ENCODE data around the gene BEST3.
"Not testable (repeated sequence)": the region's sequence is repeated elsewhere in the genome, so short reads cannot be mapped to it uniquely, and the experiment has no call there.

BEST3 gene

DNA sequence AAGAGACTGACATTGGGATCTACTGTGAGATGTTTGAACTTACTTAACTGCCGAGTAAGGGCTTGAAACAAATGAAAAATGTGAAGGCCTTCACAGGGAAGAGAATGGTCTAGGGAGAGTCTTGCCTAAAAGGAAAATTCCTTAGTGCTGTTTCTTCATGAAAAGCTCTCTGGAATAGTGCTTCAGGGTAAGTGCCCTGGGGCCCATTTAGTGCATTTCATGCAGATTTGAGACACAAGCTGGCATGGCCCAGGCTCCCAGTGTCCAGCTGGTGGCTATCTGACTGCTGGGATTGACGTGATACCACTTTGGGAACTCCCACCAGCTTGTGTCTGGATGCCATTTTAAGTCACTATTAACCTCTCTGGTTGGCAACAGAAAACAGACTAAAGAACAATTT is 26.9 kb downstream of the BEST3 start:
- Mint-ChIP-seq H3K27ac (no peak overlapping the region), H3K4me3 (no peak overlapping the region), H3K36me3 (ENCODE audit: low read depth) (no peaks in the 10 kb centered on the region), H3K9me3 (no peaks in the 10 kb centered on the region), H3K4me1 (ENCODE audit: low read depth) (no peaks in the 10 kb centered on the region), H3K27me3 (no peaks in the 10 kb centered on the region)
- no peak for DNase-seq

DNA sequence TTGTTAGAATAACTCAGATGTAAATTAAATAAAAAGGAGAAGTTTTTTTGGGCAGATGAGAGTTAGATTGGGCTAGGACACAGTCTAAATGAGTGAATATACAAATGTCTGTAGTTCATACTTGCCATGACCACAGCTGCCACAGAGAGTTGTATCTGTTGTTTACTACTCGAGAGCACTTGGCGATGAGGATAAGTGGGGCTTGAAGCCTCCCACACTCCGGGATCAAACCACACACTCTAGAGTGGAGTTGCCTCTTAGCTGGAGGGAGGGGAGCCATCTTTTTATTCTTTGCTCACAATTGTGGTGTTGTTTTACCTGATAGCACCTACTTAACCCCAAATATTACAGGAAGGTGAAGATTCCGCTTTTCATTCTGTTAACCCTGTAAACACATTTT is 27.5 kb downstream of the BEST3 start:
- no peak overlapping the region for H3K27ac Mint-ChIP-seq
- no peaks in the 10 kb centered on the region for H3K4me1 Mint-ChIP-seq (ENCODE audit: low read depth)
- no peak overlapping the region for H3K4me3 Mint-ChIP-seq
- no peaks in the 10 kb centered on the region for H3K27me3 Mint-ChIP-seq
- DNase-seq = no peak
- H3K36me3 Mint-ChIP-seq (ENCODE audit: low read depth) = no peaks in the 10 kb centered on the region
- H3K9me3 Mint-ChIP-seq = no peaks in the 10 kb centered on the region

DNA sequence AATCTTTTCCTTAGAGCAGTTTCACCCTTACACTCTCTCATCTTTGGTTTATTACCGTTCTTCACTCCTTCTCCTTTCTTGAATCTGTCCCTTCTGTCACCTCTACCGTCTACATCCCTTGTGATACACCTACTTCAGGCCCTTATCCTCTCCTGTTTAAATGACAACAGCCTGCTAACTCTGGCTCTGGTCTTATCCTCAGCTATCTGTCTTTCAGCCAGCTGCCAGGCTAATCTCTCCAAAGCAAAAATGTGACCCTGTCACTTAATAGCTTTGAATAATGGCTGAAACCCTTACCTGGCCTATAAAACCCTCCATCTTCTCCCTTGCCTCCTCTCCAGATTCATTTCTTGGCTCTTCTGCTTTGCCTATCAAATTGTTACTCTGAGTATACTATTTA is 32.3 kb downstream of the BEST3 start:
- Mint-ChIP-seq H3K9me3 (no peaks in the 10 kb centered on the region), H3K27ac (no peak overlapping the region), H3K36me3 (ENCODE audit: low read depth) (no peaks in the 10 kb centered on the region), H3K4me1 (ENCODE audit: low read depth) (no peaks in the 10 kb centered on the region), H3K27me3 (peaks cover 11% of the 10 kb centered on the region), H3K4me3 (no peak overlapping the region)
- no peak for DNase-seq

DNA sequence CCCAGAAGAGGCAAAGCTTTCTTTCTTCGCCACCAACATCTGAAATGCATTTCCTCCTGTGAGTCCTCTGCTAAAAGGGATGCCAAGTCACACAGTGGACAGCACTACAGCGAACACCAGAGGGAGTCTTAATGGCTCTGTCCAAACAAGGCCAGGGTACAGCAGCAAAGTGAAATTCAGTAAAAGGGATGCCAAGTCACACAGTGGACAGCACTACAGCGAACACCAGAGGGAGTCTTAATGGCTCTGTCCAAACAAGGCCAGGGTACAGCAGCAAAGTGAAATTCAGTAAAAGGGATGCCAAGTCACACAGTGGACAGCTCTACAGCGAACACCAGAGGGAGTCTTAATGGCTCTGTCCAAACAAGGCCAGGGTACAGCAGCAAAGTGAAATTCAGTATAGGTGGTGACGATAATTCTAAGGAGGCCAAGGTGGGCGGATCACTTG is 34.1 kb downstream of the BEST3 start:
- peaks cover 21% of the 10 kb centered on the region for H3K27me3 Mint-ChIP-seq
- H3K36me3 Mint-ChIP-seq (ENCODE audit: low read depth); DNase-seq; H3K4me1 Mint-ChIP-seq (ENCODE audit: low read depth); H3K9me3 Mint-ChIP-seq; H3K4me3 Mint-ChIP-seq; H3K27ac Mint-ChIP-seq: not testable (repeated sequence)

DNA sequence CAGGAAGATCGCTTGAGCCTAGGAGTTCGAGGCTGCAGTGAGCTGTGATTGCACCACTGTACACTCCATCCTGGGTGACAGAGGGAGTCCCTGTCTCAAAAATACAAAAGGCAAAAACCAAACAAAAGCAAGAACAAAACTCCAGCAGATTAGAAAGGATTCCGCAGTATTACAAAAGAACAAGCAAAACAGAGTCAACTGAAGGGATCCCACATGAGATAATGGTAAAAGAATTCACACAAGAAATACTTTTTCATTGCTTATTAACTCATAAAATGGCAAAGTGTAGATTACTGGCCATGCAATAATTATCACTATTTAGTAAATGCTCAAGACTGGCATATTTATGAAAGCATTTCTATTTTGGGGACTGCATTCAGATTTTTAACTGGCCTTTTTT is 35.4 kb downstream of the BEST3 start:
- Mint-ChIP-seq H3K4me1 (ENCODE audit: low read depth) (no peaks in the 10 kb centered on the region), H3K27ac (no peak overlapping the region), H3K27me3 (peaks cover 25% of the 10 kb centered on the region), H3K36me3 (ENCODE audit: low read depth) (no peaks in the 10 kb centered on the region), H3K4me3 (no peak overlapping the region), H3K9me3 (no peaks in the 10 kb centered on the region)
- no peak for DNase-seq

DNA sequence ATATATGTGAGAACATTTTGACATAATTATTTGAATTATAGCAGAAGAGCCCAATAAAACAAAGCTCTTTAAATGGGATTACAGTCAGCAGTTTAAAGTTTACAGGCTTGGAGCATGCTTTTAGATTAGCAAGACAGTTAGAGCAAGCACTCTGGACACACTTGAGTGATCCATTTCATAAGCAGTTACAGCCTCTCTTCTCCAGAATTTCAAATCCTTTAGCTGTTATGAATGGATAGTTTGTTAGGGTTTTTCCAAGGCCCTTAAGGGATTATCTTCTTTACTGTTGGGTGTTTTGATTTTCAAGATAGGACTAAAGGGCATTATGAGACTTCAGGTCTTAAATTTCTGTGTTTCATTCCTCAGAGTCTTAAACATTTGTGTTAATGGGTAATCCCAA is 36.3 kb downstream of the BEST3 start:
- no peak for DNase-seq
- no peaks in the 10 kb centered on the region for H3K4me1 Mint-ChIP-seq (ENCODE audit: low read depth)
- peaks cover 33% of the 10 kb centered on the region for H3K27me3 Mint-ChIP-seq
- H3K9me3 Mint-ChIP-seq = no peaks in the 10 kb centered on the region
- no peak overlapping the region for H3K4me3 Mint-ChIP-seq
- H3K27ac Mint-ChIP-seq = no peak overlapping the region
- H3K36me3 Mint-ChIP-seq (ENCODE audit: low read depth) = no peaks in the 10 kb centered on the region

DNA sequence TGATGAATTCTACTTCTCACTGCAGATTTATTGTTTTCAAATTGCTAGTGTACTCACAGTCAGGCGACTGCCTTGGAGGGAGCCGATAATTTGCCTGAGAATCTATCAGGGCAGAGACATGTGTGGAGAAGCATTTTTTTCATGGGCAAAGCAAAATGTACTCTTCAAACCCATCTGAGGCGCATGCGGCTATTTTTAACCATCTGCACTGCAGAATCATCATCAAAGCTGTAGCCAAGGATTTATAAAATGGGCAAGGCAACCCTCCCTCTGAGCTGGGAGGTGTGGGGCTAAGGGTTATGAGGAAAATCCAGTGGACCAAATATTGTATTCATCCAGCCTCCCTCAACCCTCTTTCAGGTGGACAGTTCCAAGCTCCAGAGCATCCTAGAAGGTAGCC is 37.7 kb downstream of the BEST3 start:
- no peak for DNase-seq
- H3K4me1 Mint-ChIP-seq (ENCODE audit: low read depth) = no peaks in the 10 kb centered on the region
- H3K9me3 Mint-ChIP-seq = no peaks in the 10 kb centered on the region
- no peak overlapping the region for H3K27ac Mint-ChIP-seq
- H3K27me3 Mint-ChIP-seq = peaks cover 34% of the 10 kb centered on the region
- H3K36me3 Mint-ChIP-seq (ENCODE audit: low read depth) = no peaks in the 10 kb centered on the region
- no peak overlapping the region for H3K4me3 Mint-ChIP-seq

DNA sequence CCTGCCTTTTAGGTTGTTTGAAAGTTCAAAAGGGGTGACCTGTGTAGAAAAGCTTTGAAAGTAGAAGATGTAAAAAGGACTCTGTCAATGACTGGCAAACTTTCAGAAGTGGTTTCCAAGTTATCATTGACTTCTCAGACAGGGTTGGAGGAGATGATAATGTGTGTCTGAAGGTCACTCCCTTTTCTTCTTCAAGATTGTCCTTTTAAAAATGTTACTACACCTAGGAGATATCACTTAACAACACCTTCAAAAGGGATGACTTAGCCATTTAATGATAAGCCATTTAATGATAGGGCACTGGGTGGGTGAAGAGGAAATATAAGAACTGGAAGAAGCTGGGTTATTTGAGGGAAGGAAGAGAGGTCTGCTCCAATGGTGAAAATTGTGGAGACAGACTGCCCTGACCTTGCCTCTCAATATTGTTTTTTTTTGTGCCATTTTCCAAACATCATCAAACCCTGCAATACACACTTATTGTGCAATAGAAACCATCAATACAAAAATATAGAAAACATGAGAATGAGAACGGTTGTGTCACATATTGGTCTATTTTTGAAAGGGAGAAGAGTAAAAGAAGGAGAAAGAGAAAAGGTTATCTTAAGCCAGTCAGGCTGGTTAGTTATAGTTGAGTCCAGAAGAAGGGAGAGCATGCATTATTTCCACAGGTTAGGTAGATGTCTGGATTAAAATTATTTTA is 38.8 kb downstream of the BEST3 start:
- Mint-ChIP-seq H3K36me3 (ENCODE audit: low read depth) (no peaks in the 10 kb centered on the region), H3K27me3 (peaks cover 34% of the 10 kb centered on the region), H3K4me3 (no peak overlapping the region), H3K27ac (no peak overlapping the region), H3K9me3 (no peaks in the 10 kb centered on the region), H3K4me1 (ENCODE audit: low read depth) (no peaks in the 10 kb centered on the region)
- DNase-seq = no peak

DNA sequence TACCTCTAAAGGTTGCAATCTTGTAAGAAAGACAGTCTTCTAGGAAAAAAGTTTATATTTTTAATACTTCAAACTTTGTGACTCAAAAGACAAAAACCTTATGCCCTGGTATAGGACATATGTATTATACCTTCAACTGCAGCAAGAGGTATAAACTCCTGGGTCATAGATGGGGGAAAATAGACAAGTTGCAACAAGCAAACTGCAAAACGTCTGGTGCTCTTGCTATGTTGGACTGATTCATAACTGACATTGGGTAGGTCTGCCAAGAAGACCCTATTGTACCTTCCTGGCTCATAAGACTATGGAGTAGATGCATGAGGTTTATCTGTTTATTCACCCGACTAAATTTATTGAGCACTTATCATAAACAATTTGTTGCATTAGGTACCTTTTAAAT is 40.9 kb downstream of the BEST3 start:
- Mint-ChIP-seq H3K27ac (no peak overlapping the region), H3K36me3 (ENCODE audit: low read depth) (no peaks in the 10 kb centered on the region), H3K27me3 (peaks cover 26% of the 10 kb centered on the region), H3K4me3 (no peak overlapping the region), H3K4me1 (ENCODE audit: low read depth) (no peaks in the 10 kb centered on the region), H3K9me3 (no peaks in the 10 kb centered on the region)
- no peak for DNase-seq

DNA sequence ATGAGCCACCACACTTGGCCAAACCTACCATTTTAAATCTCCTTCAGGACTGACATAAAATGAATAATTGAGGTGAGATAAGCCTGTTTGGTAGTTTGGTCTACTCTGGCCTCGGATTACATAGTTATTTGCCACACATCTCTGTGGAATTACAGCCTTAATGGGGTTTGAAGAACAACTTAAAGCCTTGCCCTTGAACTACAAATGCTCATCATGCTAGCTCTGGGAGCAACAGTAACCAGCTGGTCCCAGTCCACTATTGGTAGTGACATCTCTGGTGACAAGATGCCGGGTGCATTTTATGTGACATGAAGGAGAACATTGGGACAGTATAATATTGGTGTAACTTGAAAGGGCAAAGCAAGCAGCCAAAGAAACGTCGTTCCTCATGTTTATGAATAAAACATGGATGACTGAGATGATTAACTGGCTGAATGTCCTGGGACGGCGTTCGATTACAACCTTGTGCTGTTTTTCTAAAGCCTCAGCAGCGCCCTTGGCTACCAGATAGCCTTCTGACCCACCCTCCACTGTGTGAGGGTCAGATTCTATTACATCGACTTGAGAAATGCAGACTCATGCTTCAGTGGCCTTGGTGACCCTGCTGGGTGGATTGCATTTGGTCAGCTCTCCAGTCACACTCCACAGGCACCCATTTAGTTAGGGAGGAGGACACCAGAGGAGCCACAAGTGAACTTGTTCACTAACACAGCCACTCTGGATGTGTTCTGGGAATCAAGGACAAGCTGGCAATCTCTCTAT is 41.5 kb downstream of the BEST3 start:
- Mint-ChIP-seq H3K36me3 (ENCODE audit: low read depth) (no peaks in the 10 kb centered on the region), H3K4me1 (ENCODE audit: low read depth) (no peaks in the 10 kb centered on the region), H3K9me3 (no peaks in the 10 kb centered on the region), H3K4me3 (no peak overlapping the region), H3K27ac (no peak overlapping the region), H3K27me3 (peaks cover 23% of the 10 kb centered on the region)
- no peak for DNase-seq

DNA sequence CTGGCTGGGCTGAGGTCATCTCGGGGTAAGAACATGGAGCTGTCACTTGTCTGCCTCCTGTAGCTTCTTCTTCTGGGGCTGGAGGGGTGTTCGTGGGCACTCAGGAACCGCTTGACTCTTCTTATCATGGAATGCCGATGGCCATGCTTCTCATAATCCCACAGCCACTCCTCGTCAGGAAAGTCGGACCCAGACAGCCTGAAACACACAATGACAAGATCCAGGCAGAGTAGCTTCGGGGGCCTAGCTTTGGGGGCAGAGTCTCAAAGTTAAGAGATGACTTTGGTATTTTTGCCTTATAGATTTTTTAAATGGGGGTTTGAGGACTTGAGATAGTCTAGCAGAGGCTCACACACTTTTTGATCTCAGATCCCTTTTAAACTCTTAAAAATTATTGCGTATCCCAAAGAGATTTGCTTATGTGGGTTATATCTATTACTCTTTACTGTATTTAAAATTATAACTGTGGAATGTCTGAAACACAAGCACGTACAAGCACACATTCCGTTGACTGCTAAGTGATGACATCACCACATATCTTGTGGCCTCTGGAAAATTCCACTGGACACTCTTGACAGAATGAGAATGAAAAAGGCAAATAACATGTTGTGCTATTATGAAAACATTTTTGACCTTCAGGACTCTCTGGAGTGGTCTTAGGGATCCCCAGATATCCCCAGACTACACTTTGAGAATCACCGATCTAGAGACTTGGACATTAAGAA is 43.3 kb downstream of the BEST3 start:
- Mint-ChIP-seq H3K4me3 (no peak overlapping the region), H3K36me3 (ENCODE audit: low read depth) (no peaks in the 10 kb centered on the region), H3K4me1 (ENCODE audit: low read depth) (no peaks in the 10 kb centered on the region), H3K27ac (no peak overlapping the region), H3K9me3 (no peaks in the 10 kb centered on the region), H3K27me3 (peaks cover 19% of the 10 kb centered on the region)
- DNase-seq = no peak

DNA sequence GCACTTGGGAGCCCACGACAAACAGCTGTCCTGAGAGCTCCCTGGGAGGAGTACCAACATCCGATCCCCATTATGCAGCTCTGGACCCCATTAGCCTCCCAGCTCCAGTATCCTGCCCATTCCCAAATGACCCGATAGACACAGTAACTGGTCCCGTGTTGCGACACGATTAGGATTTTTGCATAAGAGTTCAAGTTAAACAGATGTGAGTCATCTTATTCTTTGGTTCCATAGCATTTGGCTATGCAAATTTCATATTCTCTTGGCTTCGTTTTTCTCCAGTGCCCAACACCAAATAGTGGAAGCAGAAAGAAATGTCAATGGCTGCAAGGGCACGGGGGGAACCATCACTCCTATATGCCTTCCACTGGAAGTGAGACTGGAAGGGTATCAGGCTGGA is 45.4 kb downstream of the BEST3 start:
- DNase-seq = no peak
- Mint-ChIP-seq H3K27me3 (peaks cover 9% of the 10 kb centered on the region), H3K4me3 (no peak overlapping the region), H3K36me3 (ENCODE audit: low read depth) (no peaks in the 10 kb centered on the region), H3K27ac (no peak overlapping the region), H3K9me3 (no peaks in the 10 kb centered on the region), H3K4me1 (ENCODE audit: low read depth) (no peaks in the 10 kb centered on the region)

DNA sequence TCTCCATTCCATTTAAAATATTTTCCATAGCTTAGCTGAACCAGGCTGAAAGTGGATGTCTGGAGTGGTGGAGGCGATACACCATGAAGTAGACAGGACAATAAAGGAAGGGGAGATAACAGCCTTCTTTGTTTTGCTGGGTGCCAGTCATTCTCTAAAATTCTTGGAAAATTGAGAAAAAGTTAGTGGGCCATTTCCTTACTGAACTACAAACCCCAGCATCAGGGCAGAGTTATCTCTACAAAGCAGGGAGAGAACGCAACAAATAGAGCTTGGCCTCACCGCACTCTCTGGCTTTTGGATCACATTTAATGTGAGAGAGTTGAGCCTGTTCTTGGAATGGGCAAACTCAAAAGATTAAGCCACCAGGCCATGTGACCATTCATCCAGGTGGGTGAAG is 47.2 kb downstream of the BEST3 start:
- no peaks in the 10 kb centered on the region for H3K36me3 Mint-ChIP-seq (ENCODE audit: low read depth)
- no peak overlapping the region for H3K27ac Mint-ChIP-seq
- DNase-seq = no peak
- H3K4me3 Mint-ChIP-seq = no peak overlapping the region
- no peaks in the 10 kb centered on the region for H3K4me1 Mint-ChIP-seq (ENCODE audit: low read depth)
- no peaks in the 10 kb centered on the region for H3K9me3 Mint-ChIP-seq
- H3K27me3 Mint-ChIP-seq = peaks cover 15% of the 10 kb centered on the region

DNA sequence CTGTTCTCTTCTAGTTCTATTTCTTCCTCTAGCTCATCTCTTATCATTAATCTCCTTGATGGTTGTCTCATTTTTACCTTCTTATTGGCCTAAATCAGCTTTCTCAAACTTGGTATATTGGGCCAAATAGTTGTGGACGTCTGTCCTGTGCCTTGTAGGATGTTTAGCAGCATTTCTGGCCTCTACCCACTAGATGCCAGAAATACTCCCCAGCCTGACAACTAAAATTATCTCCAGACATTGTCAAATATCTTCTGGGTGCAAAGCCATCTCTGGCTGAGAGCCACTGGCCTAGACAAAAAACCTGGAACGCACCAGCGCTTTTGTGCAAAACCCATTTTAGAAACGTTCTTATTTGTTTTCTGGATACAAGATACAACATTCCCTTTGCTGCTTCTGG is 49.6 kb downstream of the BEST3 start:
- Mint-ChIP-seq H3K27me3 (peaks cover 15% of the 10 kb centered on the region), H3K36me3 (ENCODE audit: low read depth) (no peaks in the 10 kb centered on the region), H3K4me3 (no peak overlapping the region), H3K27ac (no peak overlapping the region), H3K4me1 (ENCODE audit: low read depth) (no peaks in the 10 kb centered on the region), H3K9me3 (no peaks in the 10 kb centered on the region)
- no peak for DNase-seq

DNA sequence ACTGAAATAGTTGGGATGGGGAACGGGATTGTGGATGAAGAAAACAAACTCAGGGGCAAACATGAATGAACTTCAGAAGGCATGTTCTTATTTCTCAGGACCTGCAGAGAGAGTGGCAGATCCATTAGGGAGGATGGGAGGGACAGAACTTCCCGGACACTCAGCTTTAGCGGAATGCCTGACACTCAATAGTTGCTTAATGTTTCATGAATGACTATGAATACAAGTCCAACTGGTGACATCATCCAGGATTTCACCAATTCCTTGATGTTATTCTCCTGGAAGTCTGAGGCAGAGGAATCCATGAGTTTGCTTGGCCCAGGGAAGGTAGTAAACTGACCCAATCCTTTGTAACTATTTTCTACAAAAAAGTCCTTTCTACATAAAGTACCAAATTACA is 50.6 kb downstream of the BEST3 start:
- DNase-seq = no peak
- no peak overlapping the region for H3K27ac Mint-ChIP-seq
- no peaks in the 10 kb centered on the region for H3K4me1 Mint-ChIP-seq (ENCODE audit: low read depth)
- H3K36me3 Mint-ChIP-seq (ENCODE audit: low read depth) = no peaks in the 10 kb centered on the region
- H3K27me3 Mint-ChIP-seq = peaks cover 15% of the 10 kb centered on the region
- no peaks in the 10 kb centered on the region for H3K9me3 Mint-ChIP-seq
- H3K4me3 Mint-ChIP-seq = no peak overlapping the region
